ENCODE results near the gene PIK3AP1.
"Not testable (repeated sequence)": the region's sequence is repeated elsewhere in the genome, so short reads cannot be mapped to it uniquely, and the experiment has no call there.

The PIK3AP1 gene

DNA sequence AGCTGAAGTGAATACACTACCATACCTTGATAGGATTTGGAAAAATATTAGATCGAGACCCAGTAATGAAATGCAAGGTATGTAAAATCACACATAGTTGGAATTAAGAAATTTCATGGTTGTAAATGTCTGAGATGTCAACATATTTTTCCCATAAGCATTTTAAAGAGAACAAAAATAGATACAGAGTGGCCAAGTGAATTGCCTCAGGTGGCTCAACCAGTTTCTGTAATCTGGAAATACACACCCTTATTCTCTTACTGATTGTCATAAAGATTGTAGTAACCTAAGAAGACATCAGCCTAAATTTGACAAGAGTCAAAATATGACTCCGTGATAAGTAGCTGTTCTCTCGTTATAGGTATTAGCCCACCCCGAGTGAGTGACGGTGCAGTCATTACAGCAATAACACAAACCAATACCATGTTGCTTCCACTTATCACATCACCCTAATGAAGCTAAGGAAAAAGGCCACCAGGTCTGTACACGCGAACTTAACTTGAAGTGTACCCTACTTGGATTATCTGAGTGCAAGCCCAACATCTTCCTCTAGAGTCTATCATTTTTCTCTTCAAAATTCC, 23.4 kb downstream of the PIK3AP1 start:
- DNase-seq (ENCODE audit: low spot score) = no peak

DNA sequence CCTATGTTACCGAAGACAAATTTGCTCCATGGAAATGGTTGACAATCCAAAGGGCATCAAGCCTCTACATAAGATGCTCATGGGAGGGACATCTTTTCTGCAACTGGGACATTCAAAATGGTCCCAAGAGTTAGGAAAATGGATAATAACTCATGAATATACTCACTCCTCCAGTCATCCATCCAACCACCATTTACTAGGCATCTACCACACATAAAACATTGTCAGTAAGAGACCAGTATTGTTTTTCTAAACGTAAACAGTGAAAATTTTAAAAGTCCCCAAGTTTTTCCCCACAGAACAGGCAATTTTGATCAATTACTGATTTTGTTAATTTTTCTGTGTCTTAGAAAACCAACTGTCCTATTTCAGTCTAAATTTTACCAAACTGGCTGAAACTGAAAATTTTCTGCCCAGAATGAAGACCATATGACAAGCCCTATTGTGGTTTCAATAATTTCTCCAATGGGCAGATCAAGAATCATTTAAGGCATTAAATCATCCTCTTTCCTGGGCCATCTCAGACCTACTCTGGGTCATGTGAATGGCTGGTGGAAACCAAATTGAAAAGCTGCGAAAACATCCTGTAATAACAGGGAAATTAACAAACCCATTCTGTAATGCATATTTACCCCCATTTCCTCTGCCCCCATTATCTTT, 24.2 kb downstream of the PIK3AP1 start:
- DNase-seq (ENCODE audit: low spot score) = no peak

DNA sequence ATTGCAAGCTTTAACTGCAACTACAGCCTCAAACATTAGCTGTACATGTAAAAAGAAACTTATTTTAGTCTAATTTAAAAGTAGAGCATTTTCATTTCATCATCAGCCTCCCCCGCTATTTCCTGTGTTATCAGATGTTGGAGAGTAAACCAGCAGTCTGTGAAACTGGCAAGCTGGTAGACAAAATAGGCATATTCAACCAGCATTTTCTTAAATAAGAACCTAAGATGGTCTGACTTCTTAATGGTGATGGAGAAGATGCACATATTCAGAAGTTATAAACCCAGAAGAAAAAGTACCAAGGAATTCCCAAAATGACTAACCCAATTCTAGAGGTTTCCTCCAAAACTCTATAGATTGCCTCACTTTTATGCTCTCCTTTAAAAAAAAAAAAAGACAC, 24.9 kb downstream of the PIK3AP1 start:
- DNase-seq (ENCODE audit: low spot score) = peak; percentile 31

DNA sequence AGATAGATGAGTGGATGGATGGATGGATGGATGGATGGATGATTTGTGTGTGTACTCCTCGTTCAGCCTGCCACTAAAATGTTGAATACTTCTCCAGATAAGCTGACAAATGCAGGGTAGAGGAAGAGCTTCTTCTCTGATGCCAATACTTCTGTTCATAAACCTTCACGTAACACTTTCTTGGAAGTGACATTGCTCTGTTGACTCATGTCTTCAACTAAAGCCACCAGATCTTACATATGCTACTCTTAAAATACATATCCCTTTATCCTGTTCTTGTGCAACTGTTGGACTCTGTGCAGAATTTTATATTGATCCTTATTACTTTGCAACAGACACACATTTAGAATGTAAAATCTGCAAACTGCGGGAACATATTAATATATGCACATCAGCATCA, 26.9 kb downstream of the PIK3AP1 start:
- DNase-seq (ENCODE audit: low spot score) = no peak

DNA sequence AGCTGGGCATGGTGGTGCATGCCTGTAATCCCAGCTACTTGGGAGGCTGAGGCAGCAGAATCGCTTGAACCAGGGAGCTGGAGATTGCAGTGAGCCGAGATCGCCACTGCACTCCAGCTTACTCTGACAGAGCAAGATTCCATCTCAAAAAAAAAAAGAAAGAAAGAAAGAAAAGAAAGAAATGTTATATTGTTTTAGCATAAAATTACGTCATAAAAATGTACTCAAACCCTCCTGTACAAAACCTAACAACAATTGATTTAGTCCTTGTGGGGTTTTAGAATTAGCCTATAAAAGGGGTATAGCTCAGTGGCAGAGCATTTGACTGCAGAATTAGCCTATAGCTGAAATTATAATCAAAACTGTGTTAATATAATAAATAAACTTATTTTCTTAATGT, 27.9 kb downstream of the PIK3AP1 start:
- DNase-seq (ENCODE audit: low spot score) = no peak

DNA sequence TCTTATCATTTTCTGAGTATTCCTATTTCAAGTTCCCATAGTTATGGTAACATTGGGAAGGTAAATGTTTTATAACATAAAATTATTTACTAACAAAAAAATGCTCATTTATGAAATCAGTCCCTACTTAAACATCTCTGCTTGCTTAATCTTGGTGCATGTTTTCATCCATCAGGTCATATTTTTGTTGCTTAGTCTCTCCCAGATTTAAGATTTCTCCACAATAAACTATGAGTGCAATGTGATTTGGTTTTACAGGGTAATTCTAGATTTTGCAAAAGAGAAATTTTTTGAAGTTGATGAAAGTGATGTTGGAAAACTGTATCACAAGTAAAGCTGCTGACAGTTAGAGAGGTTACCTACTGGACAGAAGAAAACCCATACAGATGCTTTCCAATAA, 28.6 kb downstream of the PIK3AP1 start:
- DNase-seq (ENCODE audit: low spot score) = no peak

DNA sequence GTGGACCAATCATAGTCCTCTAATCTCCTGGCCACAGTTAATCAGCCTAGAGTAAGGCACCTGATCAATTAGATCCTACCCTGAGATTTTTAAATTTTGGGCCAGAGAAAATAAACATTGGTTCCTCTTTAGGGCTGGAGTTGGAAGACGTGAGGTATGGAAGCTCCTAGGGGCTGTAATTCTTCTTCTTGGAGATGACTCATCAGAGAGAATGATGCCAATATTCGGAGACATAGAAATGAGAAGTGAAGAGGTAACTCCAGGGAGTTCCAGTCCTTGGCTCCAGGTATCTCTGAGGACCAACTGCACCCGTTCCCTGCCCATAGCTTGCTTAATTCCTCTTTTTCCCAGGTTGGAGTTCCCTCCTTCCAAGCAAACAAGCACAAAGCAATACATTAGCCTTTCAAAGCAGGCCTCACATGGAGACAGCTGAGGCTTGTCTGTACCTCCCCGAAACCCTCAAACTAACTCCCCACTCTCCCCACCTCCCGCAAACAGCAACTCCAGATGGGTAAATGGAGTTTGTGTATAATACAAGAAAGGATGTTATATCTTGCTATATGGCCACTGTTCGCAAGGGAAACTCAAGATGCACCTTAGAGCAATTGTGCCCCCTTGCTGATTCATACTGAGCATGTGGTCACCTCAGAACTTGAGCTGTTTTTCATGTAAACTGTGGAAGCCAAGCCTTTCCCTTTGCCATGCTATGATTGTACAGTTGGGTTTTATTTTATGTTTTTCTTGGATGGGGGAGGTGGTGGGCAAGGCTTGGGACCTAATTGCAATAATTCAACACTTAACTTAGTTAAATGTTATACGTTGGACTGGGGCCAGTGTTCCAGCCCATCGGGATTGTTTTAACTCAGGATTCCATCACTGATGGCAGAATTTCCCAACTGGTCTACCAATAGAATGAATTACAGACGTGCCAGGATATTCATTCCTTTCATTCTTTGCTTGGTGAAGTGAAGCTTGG, 29.3 kb downstream of the PIK3AP1 start:
- DNase-seq (ENCODE audit: low spot score) = no peak

DNA sequence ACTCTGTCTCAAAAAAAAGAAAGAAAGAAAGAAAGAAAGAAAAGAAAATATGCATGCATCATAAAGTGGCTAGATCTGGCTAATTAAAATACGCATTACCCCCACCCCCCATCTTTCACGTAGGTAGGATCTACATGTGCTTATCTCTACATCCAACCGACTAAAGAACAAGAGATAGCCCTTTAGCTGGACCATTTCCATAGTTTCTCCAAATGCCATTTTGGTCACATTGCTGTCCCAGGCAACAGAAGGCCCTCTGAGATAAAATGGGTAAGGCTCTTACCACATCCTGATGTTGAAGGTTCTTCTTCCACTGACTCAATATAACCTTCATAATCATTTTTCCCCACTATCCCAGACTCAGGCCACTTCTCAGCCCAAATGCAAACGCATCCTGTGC, 31.5 kb downstream of the PIK3AP1 start:
- DNase-seq (ENCODE audit: low spot score) = no peak

DNA sequence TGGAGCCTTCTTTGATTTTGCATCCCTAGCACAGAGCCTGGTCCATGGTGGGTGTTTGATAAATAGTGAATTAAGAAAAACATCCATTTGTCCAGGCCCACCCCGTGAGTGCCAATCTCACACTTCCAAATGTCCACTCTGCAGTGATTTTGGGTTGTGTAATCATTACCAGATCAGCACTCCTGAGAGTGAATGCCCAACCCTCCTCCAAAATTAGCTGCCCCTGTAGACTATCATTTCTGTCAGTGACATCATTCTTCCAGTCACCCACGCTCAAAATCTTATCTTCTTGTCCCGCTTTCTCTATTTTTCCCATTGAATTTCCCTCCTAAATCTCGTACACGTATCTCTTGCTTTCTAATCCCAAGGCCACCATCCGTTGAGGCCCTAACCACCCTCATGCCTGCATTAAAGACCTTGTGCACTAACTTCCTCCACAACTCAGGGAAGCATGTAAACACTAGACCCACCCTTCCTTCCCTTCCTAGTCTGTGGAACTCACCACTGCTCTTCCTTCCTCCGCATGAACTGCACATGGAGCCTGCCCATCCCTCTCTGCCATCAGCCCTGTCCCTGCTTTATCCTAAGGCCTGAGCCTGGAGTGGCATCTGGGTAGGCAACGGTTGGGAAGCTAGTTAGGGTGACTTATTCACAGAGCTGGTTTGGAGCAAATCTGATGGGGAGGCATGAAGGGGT, 32.8 kb downstream of the PIK3AP1 start:
- DNase-seq (ENCODE audit: low spot score) = no peak

DNA sequence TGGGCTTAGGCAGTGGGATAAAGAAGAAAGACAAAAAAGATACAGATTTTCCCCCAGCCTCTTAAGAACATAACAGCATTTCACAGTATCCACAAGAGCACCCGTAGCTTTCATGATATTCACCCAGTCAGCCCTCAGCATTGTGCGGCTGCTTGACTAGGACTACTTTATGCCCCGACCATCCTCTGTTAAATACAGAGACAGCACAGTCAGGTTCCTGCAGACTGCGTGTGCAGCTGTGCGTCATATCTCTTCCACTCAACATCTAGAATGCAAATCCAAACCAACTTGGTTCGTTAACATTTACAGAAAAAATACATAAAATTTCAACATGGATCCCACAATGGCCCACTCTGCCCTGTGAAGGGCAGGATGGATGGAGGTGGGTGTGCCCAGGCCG, 33.8 kb downstream of the PIK3AP1 start:
- DNase-seq (ENCODE audit: low spot score) = no peak

DNA sequence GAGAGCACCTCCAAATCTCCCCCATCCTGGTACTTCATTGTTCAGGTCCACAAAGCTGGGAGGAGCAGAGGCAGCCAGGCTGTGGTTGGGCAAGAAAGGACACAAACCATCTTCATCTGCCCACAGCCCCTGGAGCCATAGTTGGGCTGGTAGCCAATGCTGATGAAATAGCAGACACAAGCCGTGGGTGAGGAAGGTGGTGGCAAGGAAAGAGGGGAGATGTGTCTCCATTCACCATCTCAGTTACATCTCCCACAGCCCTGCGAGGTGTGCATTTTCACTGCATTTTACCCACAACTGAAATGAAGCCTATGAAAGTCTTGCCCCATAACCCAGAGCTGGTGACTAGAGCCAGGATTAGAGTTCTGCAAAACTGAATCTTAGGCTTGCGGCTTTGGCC, 35.0 kb downstream of the PIK3AP1 start:
- DNase-seq (ENCODE audit: low spot score) = no peak

DNA sequence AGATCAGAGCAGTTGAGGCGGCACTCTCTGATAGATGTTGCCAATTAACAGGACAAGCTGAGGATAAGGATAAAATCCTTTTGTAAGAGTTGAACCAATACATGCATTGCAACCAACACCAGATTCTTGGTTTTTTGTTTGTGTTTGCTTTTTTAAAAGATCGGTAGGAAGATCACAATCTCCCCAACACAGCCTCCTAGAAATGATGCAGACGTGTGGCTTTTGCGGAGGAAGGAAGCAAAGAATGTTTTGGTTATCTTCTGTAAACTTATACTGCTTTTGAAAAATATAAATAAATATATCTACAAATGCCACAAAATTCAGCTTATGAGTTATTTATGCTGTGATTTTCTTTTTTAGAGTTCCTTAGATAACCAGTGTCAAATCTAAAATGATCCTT, 35.5 kb downstream of the PIK3AP1 start:
- DNase-seq (ENCODE audit: low spot score) = no peak

DNA sequence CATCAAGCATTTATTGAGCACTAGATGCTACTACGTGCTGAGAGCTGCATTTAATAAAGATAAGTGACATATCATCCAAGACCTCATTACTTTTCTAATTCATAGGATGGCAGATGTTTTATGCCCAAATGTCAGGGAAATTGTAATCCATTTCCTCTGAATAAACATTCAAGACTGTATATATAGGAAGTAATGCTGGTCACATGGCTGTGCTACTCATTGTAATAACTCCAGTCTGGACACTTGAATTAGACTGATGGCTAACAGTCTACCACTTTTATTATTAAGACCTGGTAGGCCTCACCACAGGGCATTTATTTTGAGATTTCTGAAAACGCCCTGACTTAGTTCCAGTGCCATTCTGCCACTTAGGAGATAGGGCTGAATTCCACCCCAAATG, 36.6 kb downstream of the PIK3AP1 start:
- DNase-seq (ENCODE audit: low spot score) = no peak

DNA sequence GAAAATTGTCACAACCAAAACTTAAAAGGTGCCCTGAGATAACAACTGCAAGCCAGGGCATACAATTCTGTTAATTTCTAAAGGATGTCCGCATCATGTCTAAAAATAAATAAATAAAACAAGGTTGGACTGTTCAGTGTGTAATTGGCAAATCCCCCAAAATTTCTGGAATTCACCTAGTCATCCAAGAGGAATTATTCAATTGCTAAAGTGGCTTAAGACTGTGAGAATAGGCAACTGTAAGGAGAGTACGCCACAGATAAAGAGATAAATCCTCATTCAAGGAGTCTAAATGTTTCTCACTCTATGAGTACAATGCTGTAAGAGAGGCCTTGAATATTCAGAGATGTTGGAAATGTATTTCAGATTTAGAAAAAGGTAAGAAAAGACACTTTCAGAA, 37.2 kb downstream of the PIK3AP1 start:
- DNase-seq (ENCODE audit: low spot score) = no peak

DNA sequence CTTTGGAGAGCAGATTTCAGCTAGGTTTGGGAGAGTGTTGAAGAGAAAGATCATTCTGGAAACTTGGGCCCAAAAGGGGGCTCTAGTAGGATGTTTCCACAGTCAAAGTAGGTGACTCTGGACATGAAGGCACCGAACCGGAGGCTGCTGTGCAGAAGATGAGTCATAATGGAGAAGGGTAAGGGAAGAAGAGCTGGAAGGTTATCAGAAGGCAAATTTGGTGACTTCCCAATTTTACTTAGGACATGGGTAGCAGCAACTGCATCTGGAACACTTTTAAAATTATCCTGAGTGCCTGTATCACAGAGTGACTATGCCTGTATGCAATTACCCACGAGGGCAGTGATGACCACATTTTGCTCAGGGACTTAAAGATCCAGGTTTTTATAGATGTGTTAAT, 38.8 kb downstream of the PIK3AP1 start:
- no peak for DNase-seq (ENCODE audit: low spot score)

DNA sequence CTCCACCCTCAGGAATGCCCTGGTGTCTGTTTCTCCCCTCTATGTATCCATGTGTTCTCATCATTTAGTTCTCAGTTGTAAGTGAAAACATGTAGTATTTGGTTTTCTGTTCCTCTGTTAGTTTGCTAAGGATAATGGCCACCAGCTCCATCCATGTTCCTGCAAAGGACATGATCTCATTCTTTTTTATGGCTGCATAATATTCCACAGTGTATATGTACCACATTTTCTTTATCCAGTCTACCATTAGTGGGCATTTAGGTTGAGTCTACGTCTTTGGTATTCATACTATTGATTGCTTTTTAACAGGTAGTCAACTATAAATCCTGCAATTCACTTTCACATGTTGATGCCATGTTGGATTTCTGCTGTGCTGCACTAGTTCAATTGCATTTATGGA, 39.9 kb downstream of the PIK3AP1 start:
- not testable (repeated sequence) for DNase-seq (ENCODE audit: low spot score)

DNA sequence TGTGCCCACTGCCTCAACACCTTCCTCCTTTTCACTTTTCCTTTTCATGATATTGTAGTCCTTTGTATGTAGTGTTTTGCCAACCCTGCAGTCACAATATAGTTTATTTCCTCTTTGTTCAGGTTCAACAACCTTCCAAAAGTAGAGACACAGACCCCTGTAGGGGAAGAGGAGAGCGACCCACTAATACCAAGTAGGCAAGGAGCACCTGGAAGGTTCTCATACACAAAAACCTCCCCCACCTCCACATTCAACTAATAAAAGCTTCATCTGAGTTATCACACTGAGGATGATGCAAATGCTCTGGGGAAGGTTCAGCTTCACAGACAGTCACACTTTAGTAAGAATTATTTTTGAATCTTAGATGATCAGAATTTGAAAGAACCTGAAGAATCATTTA, 41.6 kb downstream of the PIK3AP1 start:
- DNase-seq (ENCODE audit: low spot score) = no peak

DNA sequence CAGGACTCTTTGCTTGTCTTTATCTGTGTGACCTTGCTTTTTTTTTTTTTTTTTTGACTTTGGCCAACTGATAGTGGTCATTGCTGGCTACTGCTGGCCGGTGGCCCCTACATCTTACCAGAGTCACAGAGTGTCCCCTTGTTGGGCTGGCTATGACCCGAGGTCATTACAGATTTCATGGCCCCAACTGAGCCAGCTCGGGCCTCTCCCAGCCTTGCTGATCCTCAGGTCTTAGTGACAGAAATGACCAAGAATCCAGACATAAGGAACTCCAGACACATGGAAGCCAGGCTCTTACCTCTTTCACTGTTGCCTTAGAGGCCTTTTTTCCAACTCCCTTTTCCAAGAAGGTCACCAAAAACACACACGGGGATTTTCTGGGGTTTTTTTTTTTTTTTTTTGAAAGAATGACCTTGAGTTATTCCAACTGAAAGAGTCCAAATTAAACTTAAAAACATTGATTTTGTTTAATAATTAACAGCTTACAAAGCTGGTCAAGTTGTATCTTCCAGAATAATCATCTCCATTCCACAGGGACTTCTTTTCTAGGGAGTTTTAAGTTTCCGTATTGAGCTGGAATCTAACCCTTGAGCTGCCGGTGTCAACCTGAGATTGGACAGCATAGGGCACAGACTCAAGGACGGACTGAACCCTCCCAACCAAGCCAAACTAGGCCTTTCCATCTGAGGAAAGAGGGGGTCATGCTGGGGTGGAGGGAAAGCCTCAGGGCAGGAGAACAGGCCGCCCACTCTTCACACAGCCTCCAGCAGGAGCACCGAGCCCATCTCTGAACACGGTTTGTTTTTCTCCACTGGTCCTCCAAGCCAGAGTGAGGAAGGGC, 43.8 kb downstream of the PIK3AP1 start:
- no peak for DNase-seq (ENCODE audit: low spot score)

DNA sequence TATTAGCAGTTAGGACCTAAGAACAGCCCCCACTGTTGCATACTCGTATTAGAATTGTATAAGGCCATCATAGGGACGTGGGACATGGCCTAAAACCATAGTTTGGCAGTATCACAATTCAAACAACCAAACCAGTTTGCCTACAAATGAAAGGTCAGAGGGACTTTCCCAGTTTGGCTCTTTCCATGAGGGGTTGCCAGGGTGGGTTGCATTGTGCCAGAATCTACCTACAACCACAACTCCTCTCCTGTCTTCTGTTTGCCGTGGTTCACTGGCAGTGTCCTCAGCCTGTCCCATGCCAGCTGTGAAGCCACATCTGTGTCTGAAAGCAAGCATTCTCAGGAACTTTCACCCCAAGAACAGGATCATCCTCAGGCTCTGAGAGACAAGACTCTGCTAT, 44.5 kb downstream of the PIK3AP1 start:
- DNase-seq (ENCODE audit: low spot score) = no peak

DNA sequence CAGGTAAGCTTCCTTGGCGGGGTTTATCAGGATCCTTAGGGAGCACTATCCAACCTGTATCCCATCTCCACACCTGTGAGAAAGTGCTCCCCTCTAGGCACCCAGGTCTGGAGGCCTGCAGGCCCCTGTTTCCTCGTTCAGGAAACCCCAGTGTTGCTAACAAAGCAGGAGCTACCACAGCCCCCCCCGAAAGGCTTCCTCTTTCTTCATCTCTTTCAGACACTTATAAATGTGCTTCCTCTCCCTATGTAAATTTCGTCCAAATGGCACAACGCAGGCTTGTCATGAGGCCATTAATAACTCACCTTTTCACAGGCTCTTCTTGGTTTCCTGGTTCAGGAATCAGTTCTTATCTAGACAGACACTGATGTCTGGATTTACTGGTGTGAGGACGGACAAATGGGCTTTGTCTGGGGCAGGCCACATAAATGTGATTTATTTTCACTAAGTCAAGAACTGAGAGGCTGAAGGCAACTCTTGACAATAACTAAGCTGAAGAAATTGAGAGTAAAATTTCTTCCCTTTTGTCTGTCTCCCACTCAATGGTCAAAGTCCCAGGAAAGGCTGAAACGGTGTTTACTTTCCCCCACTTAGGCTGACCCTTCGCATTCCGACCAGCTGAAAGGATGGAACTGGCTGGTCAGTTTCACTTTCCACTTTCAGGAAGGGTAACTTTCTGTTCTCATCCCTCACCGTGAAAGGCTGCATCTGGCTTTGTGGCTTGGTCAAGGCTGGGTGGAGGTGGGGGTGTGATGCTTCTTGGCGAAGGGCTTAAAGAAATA, 46.8 kb downstream of the PIK3AP1 start:
- DNase-seq (ENCODE audit: low spot score) = peak; percentile 18
